BLaER1 treated with 17β-estradiol and CSF1 and Interleukin-3, amounts not matched to agents 10 nM and 100 nM (cell line): Measurements from ENCODE around the gene AOPEP.
"Not testable (repeated sequence)": the region's sequence is repeated elsewhere in the genome, so short reads cannot be mapped to it uniquely, and the experiment has no call there.

Experiments
- H3K27ac ChIP-seq, 11 experiments: shearing (Covaris generic); formaldehyde crosslinking; 2 replicates each; pipeline ENCODE4 v1.8.1; 2022
- H3K27me3 ChIP-seq, 11 experiments: shearing (Covaris generic); formaldehyde crosslinking; 2 replicates each; pipeline ENCODE4 v1.8.1; 2022
- H3K36me3 ChIP-seq, 11 experiments: shearing (Covaris generic); formaldehyde crosslinking; 2 replicates each; pipeline ENCODE4 v1.8.1; 2022
- H3K4me1 ChIP-seq, 10 experiments: shearing (Covaris generic); formaldehyde crosslinking; 2 replicates each; pipeline ENCODE4 v1.8.1; 2022
- H3K4me2 ChIP-seq, 11 experiments: shearing (Covaris generic); formaldehyde crosslinking; 2 replicates each; pipeline ENCODE4 v1.8.1; 2022
- H3K4me3 ChIP-seq, 10 experiments: shearing (Covaris generic); formaldehyde crosslinking; 2 replicates each; pipeline ENCODE4 v1.8.1; 2022
- H3K9ac ChIP-seq, 11 experiments: shearing (Covaris generic); formaldehyde crosslinking; 2 replicates each; pipeline ENCODE4 v1.8.1; 2022
- H3K9me3 ChIP-seq, 11 experiments: shearing (Covaris generic); formaldehyde crosslinking; replicated peaks in 1 of 11; 2 replicates each; pipeline ENCODE4 v1.8.1; 2022
- H4K20me1 ChIP-seq, 11 experiments: shearing (Covaris generic); formaldehyde crosslinking; 2 replicates each; pipeline ENCODE4 v1.8.1; 2022
- Cebpa-rat ChIP-seq, 11 experiments: shearing (Covaris generic); IDR thresholded peaks; 2 replicates each; pipeline ENCODE4 v1.8.1; 2022

Gene AOPEP

GRCh38 chr9:95012035-95012708, 285.7 kb downstream of the AOPEP start:
- peaks cover 0 to 10% (median 0%) of the 10 kb centered on the region in 11 experiments; a peak in 4 of 22 replicates for H4K20me1 ChIP-seq
- H3K27me3 ChIP-seq: peaks cover 6 to 18% (median 15%) of the 10 kb centered on the region in 11 experiments; a peak in 19 of 22 replicates
- no peaks in the 10 kb centered on the region for H3K4me1 ChIP-seq
- no peak for TF ChIP-seq Cebpa-rat (IDR thresholded peaks at IDR 0.05)
- no peak overlapping the region for H3K4me2 ChIP-seq
- H3K36me3 ChIP-seq: peaks cover 0 to 27% (median 8%) of the 10 kb centered on the region in 11 experiments; a peak in 10 of 22 replicates
- H3K9ac ChIP-seq: no peak overlapping the region
- no peak overlapping the region for H3K27ac ChIP-seq
- no peak overlapping the region for H3K4me3 ChIP-seq
- H3K9me3 ChIP-seq: no peaks in the 10 kb centered on the region

- no peak overlapping the region for H3K4me2 ChIP-seq
- H3K27me3 ChIP-seq: peaks cover 0 to 11% (median 7%) of the 10 kb centered on the region in 11 experiments; a peak in 17 of 22 replicates
- no peaks in the 10 kb centered on the region for H3K4me1 ChIP-seq
- H3K9ac ChIP-seq: no peak overlapping the region
- TF ChIP-seq Cebpa-rat (IDR thresholded peaks at IDR 0.05): no peak
- H3K4me3 ChIP-seq: no peak overlapping the region
- H3K9me3 ChIP-seq: no peaks in the 10 kb centered on the region
- no peak overlapping the region for H3K27ac ChIP-seq
- H3K36me3 ChIP-seq: peaks cover 0 to 28% (median 7%) of the 10 kb centered on the region in 11 experiments; a peak in 10 of 22 replicates
- H4K20me1 ChIP-seq: peaks cover 0 to 4% (median 0%) of the 10 kb centered on the region in 11 experiments; a peak in 3 of 22 replicates
Measured at GRCh38 chr9:95012902-95013301, 286.4 kb downstream of the AOPEP start.

- no peaks in the 10 kb centered on the region for H3K4me1 ChIP-seq
- no peaks in the 10 kb centered on the region for H3K9me3 ChIP-seq
- no peak overlapping the region for H3K9ac ChIP-seq
- no peaks in the 10 kb centered on the region for H4K20me1 ChIP-seq
- TF ChIP-seq Cebpa-rat (IDR thresholded peaks at IDR 0.05): no peak
- no peak overlapping the region for H3K27ac ChIP-seq
- no peak overlapping the region for H3K4me3 ChIP-seq
- no peaks in the 10 kb centered on the region; a peak in 1 of 22 replicates for H3K27me3 ChIP-seq
- no peak overlapping the region for H3K4me2 ChIP-seq
- H3K36me3 ChIP-seq: peaks cover 0 to 38% (median 13%) of the 10 kb centered on the region in 11 experiments; a peak in 15 of 22 replicates
Measured at GRCh38 chr9:95014917-95015316, 288.4 kb downstream of the AOPEP start.

GRCh38 chr9:95015569-95015968, 289.1 kb downstream of the AOPEP start:
- H3K27ac ChIP-seq: no peak overlapping the region
- no peak overlapping the region for H3K4me2 ChIP-seq
- H3K9ac ChIP-seq: no peak overlapping the region
- H3K4me3 ChIP-seq: no peak overlapping the region
- H4K20me1 ChIP-seq: no peaks in the 10 kb centered on the region
- H3K4me1 ChIP-seq: no peaks in the 10 kb centered on the region
- no peak for TF ChIP-seq Cebpa-rat (IDR thresholded peaks at IDR 0.05)
- H3K27me3 ChIP-seq: no peaks in the 10 kb centered on the region
- H3K9me3 ChIP-seq: no peaks in the 10 kb centered on the region
- H3K36me3 ChIP-seq: peaks cover 0 to 37% (median 17%) of the 10 kb centered on the region in 11 experiments; a peak in 15 of 22 replicates

GRCh38 chr9:95017062-95017461, 290.6 kb downstream of the AOPEP start:
- no peaks in the 10 kb centered on the region; a peak in 1 of 22 replicates for H3K9me3 ChIP-seq
- no peaks in the 10 kb centered on the region; a peak in 1 of 20 replicates for H3K4me1 ChIP-seq
- TF ChIP-seq Cebpa-rat (IDR thresholded peaks at IDR 0.05): no peak
- H3K4me3 ChIP-seq: no peak overlapping the region
- peaks cover 0 to 46% (median 17%) of the 10 kb centered on the region in 11 experiments; a peak in 15 of 22 replicates for H3K36me3 ChIP-seq
- no peaks in the 10 kb centered on the region for H3K27me3 ChIP-seq
- no peak overlapping the region for H3K4me2 ChIP-seq
- H4K20me1 ChIP-seq: no peaks in the 10 kb centered on the region
- no peak overlapping the region for H3K27ac ChIP-seq
- H3K9ac ChIP-seq: no peak overlapping the region

GRCh38 chr9:95017661-95018060, 291.2 kb downstream of the AOPEP start:
- H3K36me3 ChIP-seq: peaks cover 0 to 51% (median 17%) of the 10 kb centered on the region in 11 experiments; a peak in 15 of 22 replicates
- H3K9ac ChIP-seq: no peak overlapping the region
- H4K20me1 ChIP-seq: no peaks in the 10 kb centered on the region
- no peak overlapping the region for H3K4me2 ChIP-seq
- H3K4me1 ChIP-seq: peaks cover 0 to 6% (median under 1%) of the 10 kb centered on the region in 10 experiments; a peak in 8 of 20 replicates
- no peak overlapping the region for H3K27ac ChIP-seq
- H3K4me3 ChIP-seq: no peak overlapping the region
- H3K27me3 ChIP-seq: no peaks in the 10 kb centered on the region
- TF ChIP-seq Cebpa-rat (IDR thresholded peaks at IDR 0.05): no peak
- no peaks in the 10 kb centered on the region; a peak in 1 of 22 replicates for H3K9me3 ChIP-seq

- H3K9ac ChIP-seq: no peak overlapping the region
- H3K27me3 ChIP-seq: no peaks in the 10 kb centered on the region
- no peaks in the 10 kb centered on the region for H4K20me1 ChIP-seq
- no peak overlapping the region for H3K4me3 ChIP-seq
- H3K4me1 ChIP-seq: peaks cover 0 to 12% (median 7%) of the 10 kb centered on the region in 10 experiments; a peak in 15 of 20 replicates
- H3K9me3 ChIP-seq: no peaks in the 10 kb centered on the region; a peak in 1 of 22 replicates
- TF ChIP-seq Cebpa-rat (IDR thresholded peaks at IDR 0.05): no peak
- H3K27ac ChIP-seq: no peak overlapping the region
- peaks cover 0 to 53% (median 17%) of the 10 kb centered on the region in 11 experiments; a peak in 15 of 22 replicates for H3K36me3 ChIP-seq
- H3K4me2 ChIP-seq: no peak overlapping the region
Measured at GRCh38 chr9:95018099-95018936, 291.8 kb downstream of the AOPEP start.

GRCh38 chr9:95020644-95021043, 294.1 kb downstream of the AOPEP start:
- H3K9me3 ChIP-seq, H3K4me3 ChIP-seq, H3K4me2 ChIP-seq, H4K20me1 ChIP-seq, H3K27me3 ChIP-seq, H3K9ac ChIP-seq, H3K27ac ChIP-seq: not testable (repeated sequence)
- H3K4me1 ChIP-seq: peaks cover 17 to 35% (median 30%) of the 10 kb centered on the region in 10 experiments
- H3K36me3 ChIP-seq: peaks cover 0 to 51% (median 17%) of the 10 kb centered on the region in 11 experiments; a peak in 15 of 22 replicates
